GM04504 (cell line): ENCODE results near the gene LRIG3.
A peak's percentile ranks its signal among the peaks of the same experiment; 100 is the strongest.
"Not testable (repeated sequence)": the region's sequence is repeated elsewhere in the genome, so short reads cannot be mapped to it uniquely, and the experiment has no call there.

Source experiments
- DNase-seq: peaks from one replicate; pipeline ENCODE4 v3.0.0-alpha.2; 2012; ENCODE audit warnings: low read depth

Gene LRIG3

DNA sequence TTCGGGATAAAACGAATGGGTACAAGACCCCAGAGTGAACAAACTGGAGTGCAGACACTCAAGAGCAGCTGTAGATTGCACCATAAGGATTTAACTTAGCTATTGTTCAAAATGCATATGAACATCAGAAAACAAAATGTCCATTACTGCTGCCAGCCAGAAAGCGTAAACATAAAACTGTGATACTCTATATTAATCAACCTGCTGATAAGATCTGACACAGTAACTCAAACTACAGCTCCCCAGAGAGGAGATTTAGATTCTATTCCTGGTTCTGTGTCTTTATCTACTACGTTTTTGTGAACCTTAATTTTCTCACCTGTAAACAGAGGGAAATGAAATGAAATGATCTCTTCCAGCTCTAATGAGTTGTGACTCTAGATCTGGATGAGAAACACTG is 22.3 kb downstream of the LRIG3 start:
- no peak for DNase-seq

DNA sequence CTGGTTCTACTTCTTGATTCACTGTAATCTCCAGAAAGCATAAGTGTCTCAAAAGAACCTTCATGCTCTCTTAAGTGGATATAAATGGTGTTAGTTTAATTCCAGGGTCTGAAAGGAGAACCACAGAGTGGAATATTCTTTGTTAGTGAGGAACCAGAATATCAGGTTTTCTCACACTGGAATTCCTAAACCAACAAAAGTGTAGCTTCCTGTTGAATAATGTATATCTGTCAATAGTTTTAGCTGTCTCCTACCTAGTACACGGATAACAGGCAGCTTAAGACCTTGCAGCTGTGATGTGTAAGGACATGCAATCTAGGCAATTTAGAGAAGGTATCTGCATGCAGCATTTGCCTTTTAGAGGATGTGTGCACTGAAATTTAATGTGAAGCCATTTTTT is 24.0 kb downstream of the LRIG3 start:
- no peak for DNase-seq

DNA sequence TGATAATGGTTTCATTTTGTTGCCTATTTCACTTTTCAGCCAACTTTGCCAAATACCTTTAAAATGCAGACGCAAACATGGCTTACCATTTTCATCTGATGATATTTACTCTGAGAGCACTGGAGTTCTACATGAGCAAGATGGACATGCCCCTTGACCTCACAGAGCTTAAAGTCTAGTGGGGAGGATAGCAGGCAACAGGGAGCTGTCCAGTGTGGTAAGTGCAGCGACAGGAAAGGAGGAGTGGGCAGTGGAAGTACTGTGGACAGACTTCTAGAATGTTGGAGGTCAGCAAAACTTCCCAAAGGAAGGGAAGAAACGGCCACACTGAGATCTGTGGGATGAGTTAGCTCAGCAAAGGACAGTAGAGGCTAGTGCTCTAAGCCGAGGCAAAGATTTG is 25.3 kb downstream of the LRIG3 start:
- no peak for DNase-seq

DNA sequence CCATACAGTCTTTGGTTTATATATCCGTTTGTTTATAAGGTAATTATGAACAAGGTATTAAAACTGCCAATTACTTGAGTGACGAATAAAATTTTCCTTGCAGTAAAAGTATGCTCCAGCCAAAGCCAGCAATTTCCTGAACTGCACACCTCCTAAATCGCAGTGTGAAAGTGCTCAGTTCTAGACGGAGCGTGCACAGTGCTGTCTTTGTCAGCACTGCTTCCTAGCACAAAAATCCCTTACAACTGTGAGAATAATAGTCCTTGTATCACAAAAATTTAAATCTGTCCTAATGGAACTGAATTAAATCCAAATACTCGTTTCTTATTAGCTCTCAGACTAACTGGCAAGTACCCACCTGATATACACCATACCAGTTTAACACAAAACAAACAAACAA is 26.3 kb downstream of the LRIG3 start:
- no peak for DNase-seq

DNA sequence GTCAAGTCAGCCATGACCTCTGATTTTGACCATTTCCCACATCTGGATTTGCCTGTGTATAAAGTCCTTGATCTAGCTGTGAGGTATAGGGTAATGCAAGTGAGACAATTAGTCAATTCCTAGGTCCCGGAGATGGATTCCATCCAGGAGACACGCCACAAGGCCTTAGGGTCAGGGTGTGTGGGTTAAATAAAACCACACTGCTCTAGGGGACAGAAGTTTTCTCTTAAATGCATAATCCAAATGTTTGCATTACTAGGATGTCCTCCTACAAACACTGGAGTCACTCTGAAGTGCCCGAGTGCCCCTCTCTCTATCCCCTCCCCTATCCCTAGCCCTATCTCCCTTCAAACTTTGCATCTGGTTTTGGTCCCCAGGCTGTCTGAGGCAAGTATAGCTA is 26.8 kb downstream of the LRIG3 start:
- no peak for DNase-seq

DNA sequence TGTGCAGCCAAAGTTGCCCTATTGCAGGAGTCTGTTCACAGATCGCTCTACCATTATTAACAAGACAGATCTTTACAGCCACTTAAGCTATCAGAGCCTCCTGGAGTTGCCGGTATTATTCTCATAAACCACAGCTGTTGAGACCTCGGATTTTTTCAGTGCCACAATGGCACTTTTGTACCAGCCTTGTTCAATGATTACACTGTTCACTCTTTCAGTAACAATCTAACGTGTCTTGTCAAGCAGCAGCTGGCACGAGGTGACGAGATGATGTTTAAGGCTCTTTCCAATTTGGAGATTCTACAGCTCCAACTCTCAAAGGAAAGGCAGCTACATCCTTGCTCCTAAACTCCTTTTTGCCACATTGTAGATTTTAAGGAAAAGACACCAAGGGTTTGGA is 30.7 kb downstream of the LRIG3 start:
- DNase-seq, result no peak

DNA sequence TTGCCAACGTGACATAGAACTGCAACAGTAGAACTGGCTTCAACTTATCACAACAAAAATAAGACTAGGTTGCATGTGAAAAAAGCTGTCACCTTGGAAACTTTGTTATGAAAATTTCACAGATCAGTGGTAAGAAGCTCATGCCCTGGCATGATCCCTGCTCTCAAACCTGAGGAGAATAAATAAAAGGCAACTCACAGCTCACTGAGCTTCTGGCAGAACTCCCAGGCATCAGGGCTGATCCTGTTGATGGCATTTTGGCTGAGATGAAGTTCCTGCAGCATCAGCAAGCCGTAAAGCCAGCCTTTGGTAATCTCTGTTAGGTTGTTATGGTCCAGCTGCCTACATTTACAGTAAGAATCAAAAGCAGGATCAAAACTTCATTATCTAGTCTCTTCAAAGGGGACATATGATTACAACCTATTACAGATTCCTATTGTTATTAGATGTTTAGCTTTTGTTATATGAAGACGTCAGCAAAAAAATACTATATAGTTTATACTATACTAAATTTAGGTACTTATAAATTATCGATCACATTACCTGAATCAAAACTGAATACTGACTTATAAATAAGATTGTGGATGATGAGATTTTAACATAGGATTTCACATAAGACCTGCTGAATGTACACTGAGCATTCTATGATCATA is 32.0 kb downstream of the LRIG3 start:
- DNase-seq, result peak; percentile 78

DNA sequence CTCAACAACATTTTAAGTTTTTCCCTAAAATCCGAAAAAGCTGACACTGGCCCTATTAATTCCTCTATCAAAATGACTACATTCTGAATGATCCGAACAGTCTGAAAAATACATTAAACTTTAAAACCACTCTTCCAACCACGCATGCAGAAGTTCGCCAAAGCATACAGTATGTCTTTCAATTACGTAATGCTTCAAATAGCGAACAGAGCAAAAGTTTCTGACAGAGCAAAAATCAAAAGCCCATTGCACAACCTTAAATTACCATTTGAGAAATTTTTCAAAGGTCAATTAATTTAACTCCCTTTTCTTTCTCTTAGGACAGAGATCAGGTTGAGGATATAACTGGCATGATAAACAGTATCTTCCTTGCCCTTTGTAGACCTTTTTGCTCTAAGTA is 33.2 kb downstream of the LRIG3 start:
- no peak for DNase-seq

DNA sequence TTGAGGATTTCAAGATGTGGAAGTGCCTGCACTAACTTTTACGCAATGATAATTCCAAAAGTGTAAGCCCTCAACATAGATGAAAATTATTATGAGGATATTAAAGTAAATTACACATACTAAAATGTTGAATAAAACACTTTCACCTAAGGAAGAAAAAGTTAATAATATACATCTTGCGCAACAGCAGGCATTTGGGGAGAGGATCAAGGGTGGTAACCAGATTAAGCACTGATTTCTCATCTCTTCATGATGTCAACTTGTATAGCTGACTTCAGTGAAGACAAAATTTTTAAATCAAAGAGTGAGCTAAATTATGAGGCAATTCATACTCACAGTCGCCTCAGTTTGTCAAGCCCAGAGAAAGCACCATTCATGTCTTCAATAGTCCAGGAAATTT is 33.8 kb downstream of the LRIG3 start:
- no peak for DNase-seq

DNA sequence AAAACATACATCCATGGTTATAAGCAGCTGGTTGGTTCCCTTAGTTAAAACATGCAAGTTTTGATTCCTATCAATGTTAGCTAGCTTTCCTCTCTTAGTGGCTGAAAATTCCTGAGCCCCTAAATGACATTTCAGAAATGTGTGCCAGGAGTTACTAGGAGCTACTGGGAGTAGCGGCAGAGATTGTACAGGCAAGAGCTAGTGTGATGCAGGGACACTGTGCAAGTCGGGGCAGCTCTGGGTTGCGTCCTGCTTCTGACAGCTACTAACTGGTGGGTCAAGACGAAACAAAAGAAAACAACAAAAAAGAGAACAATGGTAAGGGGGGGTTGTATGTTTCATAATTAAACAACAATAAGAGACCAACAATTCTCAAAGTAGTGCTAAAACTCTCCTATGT is 35.4 kb downstream of the LRIG3 start:
- DNase-seq, result no peak

DNA sequence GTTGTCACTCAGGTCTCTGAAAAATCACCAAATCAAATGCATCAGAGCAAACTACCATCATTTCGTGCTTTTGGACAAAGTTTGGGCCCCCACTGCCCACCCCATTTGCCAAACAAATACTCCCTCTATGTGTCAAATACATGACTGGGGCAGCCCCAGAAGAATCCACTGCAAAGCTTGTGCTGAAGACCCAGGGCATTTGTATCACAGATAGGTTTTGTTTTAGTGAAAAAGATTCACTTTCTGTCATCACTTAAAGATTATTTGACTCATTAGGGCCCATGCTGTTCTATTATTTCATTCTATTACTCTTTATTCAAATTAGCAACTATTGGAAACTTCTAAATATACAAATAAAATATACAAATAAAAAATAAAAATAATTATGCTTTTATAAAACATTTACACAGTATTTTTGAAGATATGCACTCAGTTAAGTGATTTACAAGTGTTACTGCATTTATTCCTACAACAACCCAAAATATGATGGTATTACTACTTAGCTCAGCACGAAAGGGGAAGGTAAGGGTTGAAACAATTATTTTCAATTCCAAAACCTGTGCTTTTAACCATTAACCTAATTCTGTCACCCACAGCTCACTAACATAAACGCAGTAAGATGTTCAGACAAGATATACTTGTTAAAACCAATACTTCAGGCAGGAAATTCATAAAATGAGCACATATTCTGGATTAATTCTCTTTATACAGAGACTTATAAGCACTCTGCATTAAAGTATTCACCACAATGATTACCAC is 36.5 kb downstream of the LRIG3 start:
- no peak for DNase-seq

DNA sequence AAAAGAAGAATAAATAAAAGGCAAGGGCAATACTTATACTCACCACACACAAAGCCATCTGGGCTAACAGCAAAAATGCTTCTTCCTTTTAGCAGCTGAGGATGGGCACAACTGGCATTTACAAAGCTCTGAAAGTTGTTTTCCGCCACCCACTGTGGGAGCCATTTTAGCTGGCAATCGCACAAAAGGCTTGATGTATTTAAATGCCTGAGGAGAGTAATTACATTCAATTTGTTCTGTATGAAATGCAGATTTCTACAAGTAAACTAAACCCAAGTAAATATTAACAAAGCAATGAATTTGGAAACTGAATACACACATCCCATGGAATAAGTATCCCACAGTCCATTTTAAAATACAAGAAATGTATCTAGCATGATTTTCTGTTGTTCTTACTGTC is 37.5 kb downstream of the LRIG3 start:
- no peak for DNase-seq

DNA sequence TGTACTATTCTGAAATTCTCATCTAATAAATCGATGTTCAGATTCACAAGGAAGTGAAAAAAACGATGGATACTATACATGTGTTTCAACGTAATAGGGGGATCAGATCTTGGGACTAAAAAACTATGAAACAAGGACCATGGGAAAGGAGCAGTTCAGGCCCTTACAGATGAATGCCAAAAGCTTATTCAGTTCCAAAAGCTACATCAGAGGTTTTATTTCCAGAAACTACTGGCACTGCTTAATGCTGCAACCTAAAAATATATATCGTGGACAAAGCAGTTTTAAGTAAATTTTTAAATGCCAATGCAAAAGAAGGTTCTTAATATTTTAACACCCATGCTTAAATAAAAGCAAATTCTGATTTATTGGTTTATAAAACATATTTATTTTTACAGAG is 38.5 kb downstream of the LRIG3 start:
- no peak for DNase-seq

DNA sequence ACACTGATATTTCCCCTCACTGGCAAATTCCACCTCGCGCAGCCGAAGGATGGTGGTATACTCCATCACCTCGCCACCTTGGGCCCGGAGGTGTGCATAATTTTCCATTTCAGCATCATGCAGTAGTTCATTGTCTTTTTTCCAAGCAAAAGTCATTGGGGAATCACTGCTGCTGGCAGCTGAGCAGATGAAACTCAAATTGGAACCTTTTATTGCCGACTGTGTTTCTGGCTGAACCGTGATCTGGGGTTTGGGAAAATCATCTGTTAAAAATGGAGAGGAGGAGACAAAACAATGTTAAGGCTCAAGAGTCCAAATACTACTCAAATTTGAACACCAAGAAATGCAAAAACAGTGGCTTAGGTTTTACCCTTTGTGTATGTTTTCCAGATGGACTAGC is 39.7 kb downstream of the LRIG3 start:
- DNase-seq, result no peak

DNA sequence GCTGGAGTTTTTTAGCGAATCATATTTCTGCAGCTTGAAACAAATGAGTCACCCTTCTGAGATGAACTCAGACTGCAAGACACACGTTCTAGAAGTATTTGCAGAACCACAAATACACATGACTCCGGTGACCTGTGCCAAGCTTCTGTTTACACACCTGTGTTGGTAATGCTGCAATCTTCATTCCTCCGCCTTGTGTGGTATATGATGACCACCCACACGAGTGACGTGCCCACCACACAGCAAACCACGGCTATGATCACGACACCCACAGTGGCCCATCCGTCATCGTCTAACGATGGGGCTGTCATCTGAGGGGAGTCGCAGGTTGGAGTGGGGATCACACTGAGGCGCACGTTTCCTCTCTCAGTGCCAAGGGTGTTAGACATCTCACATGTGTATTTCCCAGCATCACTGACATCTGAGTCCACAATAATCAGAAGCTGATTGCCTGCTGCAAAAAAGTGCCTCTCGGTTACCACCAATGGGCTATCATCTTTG is 43.0 kb downstream of the LRIG3 start:
- peak; percentile 28 for DNase-seq

DNA sequence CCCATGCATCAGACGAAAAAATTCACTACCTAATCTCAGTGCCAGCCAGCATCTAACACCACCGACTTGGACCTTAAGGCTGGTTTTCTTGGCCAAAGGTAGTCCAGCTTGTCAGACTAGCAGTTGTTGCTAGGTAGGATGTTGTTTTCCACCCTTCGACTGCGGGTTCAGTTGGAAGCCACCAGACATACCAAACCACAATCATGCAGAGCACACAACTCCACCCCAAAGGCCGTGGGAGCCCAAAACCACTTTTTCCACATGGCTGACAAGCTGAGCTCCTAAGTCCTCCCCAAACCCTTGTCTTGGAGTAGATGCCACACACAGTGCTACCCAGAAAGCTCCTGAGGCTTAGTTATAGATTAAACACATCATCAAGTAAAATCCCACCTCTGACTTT is 46.8 kb downstream of the LRIG3 start:
- DNase-seq, result no peak

DNA sequence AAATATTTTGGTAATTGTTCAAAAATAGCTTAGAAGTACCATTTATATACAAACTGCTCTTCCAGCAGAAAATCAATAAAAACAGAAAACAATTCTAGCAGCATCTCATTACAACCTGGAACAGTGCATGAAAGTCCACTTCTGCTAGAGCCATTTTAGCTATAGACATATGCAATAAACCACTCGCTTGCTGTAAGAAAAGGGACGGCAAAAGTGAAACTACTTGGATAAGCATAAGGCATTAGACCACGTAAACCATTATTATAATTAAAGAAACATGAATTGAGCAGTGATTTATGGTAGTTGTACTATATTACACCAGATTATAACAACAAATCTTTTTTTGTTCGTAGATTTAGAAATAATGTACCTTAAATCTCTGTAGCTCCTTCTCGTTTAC is 48.7 kb downstream of the LRIG3 start:
- peak; percentile 21 for DNase-seq

DNA sequence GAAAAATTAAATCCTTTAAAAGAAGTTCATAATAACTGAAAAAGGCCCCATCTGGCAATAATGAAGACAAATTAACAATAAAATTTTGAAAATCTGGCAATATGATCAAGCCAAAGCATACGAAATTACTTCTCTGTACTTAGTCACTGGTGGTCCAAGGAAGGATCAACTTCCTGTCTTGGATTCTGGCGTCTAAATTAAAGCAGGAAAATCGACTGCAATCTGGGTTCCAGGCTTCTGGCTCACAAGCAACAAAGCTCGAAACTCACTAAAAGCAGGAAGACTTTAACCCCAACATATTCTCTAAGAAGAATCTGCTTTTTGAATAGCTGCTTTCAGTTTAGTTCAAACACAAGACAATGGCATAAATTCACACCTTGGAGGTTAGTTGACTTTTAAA is 49.7 kb downstream of the LRIG3 start:
- no peak for DNase-seq

DNA sequence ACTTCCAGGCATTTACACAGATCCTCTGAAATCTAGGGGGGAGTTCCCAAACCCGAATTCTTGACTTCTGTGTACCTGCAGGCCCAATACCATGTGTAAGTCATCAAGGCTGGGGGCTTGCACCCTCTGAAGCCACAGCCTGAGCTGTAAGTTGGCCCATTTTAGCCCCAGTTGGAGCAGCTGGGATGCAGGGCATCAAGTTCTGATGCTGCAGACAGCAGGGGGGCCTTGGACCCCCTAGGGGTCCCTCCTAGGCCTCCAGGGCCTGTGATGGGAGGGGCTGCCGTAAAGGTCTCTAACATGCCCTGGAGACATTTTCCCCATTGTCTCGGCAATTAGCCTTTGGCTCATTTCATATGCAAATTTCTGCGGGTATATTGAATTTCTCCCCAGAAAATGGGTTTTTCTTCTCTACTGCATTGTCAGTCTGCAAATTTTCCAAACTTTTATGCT is 59.5 kb downstream of the LRIG3 start:
- no peak for DNase-seq

DNA sequence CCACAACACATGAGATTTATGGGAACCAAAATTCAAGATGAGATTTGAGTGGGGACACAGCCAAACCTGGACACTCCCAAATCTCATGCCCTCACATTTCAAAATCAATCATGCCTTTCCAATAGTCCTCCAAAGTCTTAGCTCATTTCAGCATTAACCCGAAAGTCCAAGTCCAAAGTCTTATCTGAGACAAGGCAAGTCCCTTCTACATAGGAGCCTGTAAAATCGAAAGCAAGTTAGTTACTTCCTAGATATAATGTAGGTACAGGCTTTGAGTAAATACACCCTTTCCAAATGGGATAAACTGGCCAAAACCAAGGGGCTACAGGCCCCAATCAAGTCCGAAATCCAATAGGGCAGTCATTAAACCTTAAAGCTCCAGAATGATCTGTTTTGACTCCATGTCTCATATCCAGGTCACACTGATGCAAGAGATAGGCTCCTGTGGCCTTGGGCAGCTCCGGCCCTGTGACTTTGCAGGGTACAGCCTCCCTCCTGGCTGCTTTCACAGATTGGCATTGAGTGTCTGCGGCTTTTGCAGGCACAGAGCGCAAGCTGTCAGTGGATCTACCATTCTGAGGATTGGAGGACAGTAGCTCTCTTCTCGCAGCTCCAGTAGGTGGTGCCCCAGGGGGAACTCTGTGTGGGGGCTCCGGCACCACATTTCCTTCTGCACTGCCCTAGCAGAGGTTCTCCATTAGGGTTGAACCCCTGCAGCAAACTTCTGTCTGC is 60.1 kb downstream of the LRIG3 start:
- no peak for DNase-seq

DNA sequence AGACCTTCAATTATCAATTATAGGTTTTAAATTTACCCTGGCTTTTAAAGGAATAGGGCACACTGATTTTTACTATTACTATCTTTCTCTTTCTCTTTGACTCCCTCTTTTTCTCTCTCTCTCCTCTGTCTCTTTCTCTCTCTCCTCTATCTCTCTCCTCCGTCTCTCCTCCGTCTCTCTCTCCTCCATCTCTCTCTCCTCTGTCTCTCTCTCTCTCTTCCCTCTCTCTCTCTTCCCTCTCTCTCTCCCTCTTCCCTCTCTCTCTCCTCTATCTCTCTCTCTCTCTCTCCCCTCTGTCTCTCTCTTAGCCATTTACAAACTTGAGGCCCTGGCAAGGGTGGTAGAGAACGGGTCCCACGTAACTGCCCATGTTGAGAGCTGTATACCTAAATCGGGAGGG is 62.3 kb downstream of the LRIG3 start:
- no peak for DNase-seq

DNA sequence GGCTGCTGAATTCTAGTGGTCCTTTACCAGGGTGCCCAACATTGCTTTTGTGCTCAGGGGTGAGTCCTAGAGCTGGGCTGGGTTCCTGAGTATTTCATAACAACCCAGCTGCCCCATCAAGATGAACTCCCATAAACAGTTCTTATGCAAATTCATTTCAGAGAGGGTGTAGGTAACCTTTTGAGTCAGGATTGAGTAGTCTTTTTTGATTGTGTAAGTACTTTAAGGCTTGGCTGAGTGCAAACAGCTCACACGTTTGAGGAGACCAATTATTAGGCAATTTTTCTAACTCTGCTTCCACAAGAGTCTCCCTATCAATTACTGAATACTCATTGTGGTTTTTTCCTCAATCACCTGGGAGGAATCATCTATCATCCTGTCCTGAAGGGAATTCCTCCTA is 63.1 kb downstream of the LRIG3 start:
- not testable (repeated sequence) for DNase-seq

DNA sequence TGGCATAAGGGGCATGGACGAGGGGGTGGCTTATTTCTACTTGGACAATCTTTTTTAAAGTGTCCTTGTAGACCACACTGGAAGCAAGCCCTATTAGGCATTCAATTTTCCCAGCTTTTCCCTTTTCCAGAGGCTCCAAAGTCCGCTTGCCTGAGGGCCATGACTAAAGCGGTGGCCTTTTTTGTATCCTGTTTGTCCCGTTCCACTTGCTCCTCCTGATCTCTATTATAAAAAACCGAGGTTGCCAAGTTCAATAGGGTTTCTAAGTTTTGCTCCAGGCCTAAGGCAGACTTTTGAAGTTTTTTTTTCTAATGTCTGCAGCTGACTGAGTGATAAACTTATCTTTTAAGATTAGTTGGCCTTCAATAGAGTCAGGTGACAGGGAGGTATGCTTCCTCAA is 64.7 kb downstream of the LRIG3 start:
- not testable (repeated sequence) for DNase-seq
